Measurements from ENCODE around the gene CAMK1. TPM values are rescaled to one million over a fixed set of nuclear protein-coding genes. Genes with fewer than 3 reads are reported as not detected.

CAMK1 gene
- total RNA-seq, 1 donor from 2014 or later = 42.5 TPM

DNA sequence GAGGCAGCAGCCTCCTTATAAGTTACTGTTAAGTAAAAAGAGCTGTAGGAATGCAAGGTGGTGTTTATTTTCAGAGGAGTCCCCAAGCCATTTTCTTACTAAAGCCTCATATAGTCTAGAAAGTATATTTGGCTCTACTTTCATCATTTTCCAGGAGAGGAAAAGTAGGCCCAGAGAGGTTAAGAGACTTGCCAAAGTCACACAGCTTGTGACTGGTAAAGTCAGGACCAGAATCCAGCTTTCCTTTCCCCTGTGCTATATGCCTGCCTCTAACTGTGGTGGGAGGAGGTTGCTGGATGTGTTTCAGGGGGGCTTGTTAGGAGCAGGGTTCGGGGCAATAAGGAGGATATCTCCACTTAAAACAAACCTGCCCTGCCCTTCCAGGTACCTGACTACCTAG, 27.2 kb downstream of the CAMK1 start:
- no peak overlapping the region for H3K27ac ChIP-seq
- no peaks in the 10 kb centered on the region for H3K9me3 ChIP-seq
- no peak overlapping the region for H3K4me3 ChIP-seq
- H3K4me1 ChIP-seq = no peaks in the 10 kb centered on the region
- peaks cover 10 to 90% of the 10 kb centered on the region in 2 donors for H3K36me3 ChIP-seq
- intact Hi-C loops (cut with DNase I) = no loop called here
- H3K27me3 ChIP-seq = no peaks in the 10 kb centered on the region
- DNase-seq (ENCODE audit: extremely low spot score in 2 of 2) = no peak
- TF ChIP-seq, protein P1, sequence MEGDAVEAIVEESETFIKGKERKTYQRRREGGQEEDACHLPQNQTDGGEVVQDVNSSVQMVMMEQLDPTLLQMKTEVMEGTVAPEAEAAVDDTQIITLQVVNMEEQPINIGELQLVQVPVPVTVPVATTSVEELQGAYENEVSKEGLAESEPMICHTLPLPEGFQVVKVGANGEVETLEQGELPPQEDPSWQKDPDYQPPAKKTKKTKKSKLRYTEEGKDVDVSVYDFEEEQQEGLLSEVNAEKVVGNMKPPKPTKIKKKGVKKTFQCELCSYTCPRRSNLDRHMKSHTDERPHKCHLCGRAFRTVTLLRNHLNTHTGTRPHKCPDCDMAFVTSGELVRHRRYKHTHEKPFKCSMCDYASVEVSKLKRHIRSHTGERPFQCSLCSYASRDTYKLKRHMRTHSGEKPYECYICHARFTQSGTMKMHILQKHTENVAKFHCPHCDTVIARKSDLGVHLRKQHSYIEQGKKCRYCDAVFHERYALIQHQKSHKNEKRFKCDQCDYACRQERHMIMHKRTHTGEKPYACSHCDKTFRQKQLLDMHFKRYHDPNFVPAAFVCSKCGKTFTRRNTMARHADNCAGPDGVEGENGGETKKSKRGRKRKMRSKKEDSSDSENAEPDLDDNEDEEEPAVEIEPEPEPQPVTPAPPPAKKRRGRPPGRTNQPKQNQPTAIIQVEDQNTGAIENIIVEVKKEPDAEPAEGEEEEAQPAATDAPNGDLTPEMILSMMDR (IDR thresholded peaks at IDR 0.05) = no peak
- TF ChIP-seq POLR2A (IDR thresholded peaks at IDR 0.05) (no peak), POLR2AphosphoS5 (IDR thresholded peaks at IDR 0.05; ENCODE audit: insufficient read depth in 1 of 2, low read depth in 1 of 2) (no peak)

DNA sequence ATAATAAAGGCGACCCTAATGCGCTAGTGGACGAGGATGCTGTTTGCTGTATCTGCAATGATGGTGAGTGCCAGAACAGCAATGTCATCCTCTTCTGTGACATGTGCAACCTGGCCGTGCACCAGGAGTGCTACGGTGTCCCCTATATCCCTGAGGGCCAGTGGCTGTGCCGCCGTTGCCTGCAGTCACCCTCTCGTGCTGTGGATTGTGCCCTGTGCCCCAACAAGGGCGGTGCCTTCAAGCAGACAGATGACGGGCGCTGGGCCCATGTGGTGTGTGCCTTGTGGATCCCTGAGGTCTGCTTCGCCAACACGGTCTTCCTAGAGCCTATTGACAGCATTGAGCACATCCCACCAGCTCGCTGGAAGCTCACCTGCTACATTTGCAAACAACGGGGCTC, 30.6 kb downstream of the CAMK1 start:
- Histone ChIP-seq H3K27me3 (no peaks in the 10 kb centered on the region), H3K27ac (no peak overlapping the region), H3K4me1 (peaks cover 1% of the 10 kb centered on the region), H3K36me3 (peaks cover 10 to 69% of the 10 kb centered on the region in 2 donors), H3K9me3 (no peaks in the 10 kb centered on the region), H3K4me3 (no peak overlapping the region)
- TF ChIP-seq POLR2A (IDR thresholded peaks at IDR 0.05) = no peak
- TF ChIP-seq, protein P1 (IDR thresholded peaks at IDR 0.05) = no peak
- TF ChIP-seq POLR2AphosphoS5 (IDR thresholded peaks at IDR 0.05; ENCODE audit: insufficient read depth in 1 of 2, low read depth in 1 of 2) = no peak
- intact Hi-C loops (cut with DNase I) = loop anchor here (10.0 kb wide), 2 partner anchors 56 to 176 kb away; partner anchors contain the start of genes ARPC4, IL17RC and TADA3
- no peak for DNase-seq (ENCODE audit: extremely low spot score in 2 of 2)

DNA sequence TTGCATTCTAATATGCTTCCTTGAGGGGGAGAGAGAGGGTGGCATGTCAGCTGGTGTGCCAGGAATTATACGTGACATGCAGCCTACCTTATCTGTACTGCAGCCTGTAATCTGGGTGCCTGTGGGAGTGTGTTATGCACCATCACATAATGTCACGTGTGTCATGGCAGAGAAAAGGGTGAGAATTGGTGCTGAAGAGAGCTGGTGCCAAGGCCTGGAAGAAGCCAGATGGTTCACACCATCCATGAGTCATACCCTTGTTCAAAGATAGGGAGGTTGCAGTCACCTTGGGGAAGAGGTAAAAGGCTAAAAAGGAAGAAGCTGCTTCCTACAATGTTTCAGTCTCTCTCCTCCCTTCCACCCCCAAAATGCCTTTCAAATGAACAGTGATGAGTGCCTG, 32.9 kb downstream of the CAMK1 start:
- no peak for DNase-seq (ENCODE audit: extremely low spot score in 2 of 2)
- intact Hi-C loops (cut with DNase I) = loop anchor here (10.0 kb wide), 2 partner anchors 58 to 178 kb away; partner anchors contain the start of genes ARPC4, IL17RC and TADA3
- TF ChIP-seq POLR2A (IDR thresholded peaks at IDR 0.05) = no peak
- TF ChIP-seq POLR2AphosphoS5 (IDR thresholded peaks at IDR 0.05; ENCODE audit: insufficient read depth in 1 of 2, low read depth in 1 of 2) = no peak
- TF ChIP-seq, protein P1 (IDR thresholded peaks at IDR 0.05) = no peak
- Histone ChIP-seq H3K36me3 (peaks cover 10 to 45% of the 10 kb centered on the region in 2 donors), H3K27ac (no peak overlapping the region), H3K4me3 (no peak overlapping the region), H3K4me1 (peaks cover 23% of the 10 kb centered on the region), H3K27me3 (no peaks in the 10 kb centered on the region), H3K9me3 (no peaks in the 10 kb centered on the region)

DNA sequence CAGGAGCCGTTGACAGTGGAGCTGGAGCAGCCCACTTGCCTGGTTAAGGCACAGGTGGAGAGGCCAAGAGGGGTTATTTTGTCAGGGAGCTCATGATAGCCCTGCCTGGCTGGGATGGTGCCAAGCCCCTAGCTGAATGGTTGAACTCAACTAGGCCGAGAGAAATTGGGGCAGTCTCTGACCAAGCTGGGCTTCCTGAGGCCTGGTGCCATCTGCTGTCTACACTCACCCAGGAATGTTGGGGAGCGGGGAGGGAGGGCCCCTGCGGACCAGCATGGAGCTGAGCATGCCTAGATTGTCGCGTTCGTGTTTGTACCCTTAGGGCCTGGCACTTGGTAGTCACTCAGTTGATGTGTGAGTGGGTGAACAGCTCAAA, 37.0 kb downstream of the CAMK1 start:
- DNase-seq (ENCODE audit: extremely low spot score in 2 of 2) = no peak
- peaks cover 0 to 10% of the 10 kb centered on the region in 2 donors for H3K36me3 ChIP-seq
- H3K9me3 ChIP-seq = no peaks in the 10 kb centered on the region
- TF ChIP-seq POLR2AphosphoS5 (IDR thresholded peaks at IDR 0.05; ENCODE audit: insufficient read depth in 1 of 2, low read depth in 1 of 2) (no peak), POLR2A (IDR thresholded peaks at IDR 0.05) (no peak)
- TF ChIP-seq, protein P1 (IDR thresholded peaks at IDR 0.05) = no peak
- H3K4me1 ChIP-seq = peaks cover 30% of the 10 kb centered on the region
- intact Hi-C loops (cut with DNase I) = loop anchor here (10.0 kb wide), 2 partner anchors 62 to 182 kb away; partner anchors contain the start of genes ARPC4, IL17RC and TADA3
- peak overlapping the region; percentile 65 to 87 for H3K4me3 ChIP-seq
- H3K27ac ChIP-seq = peak overlapping the region; percentile 94
- H3K27me3 ChIP-seq = no peaks in the 10 kb centered on the region

DNA sequence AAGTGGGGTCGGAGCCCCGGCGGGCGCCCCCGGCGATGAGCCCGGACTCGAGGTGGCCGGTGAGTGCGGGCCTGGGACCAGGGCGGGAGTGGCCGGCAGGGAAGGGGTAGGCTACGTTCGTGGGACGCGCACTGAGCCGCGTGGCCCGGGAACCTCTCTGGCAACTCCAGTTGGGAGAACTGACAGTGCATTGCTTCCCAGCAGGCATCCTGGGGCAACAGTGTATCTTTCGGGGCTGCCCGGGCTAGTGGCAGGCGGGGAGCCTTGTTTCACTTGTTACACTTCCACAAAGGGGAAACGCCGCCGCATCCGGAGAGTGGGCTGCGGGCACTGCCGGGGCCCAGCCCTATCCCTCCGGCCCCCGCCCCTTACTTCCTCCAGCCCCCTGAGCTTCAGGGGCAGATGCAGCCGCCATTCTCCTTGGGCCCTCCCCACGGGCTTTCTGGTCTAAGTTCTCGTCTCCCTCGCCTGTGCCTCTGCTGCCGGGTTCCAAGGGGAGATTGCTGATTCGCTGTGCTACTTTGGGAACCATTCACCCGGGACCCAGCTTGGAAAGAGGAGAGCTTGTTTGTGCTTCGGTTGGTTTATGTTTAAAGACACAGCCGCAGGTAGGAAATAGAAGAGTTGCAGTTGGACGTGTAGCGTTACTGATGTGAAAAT, 37.5 kb downstream of the CAMK1 start:
- TF ChIP-seq POLR2AphosphoS5 (IDR thresholded peaks at IDR 0.05; ENCODE audit: insufficient read depth in 1 of 2, low read depth in 1 of 2) (no peak), POLR2A (IDR thresholded peaks at IDR 0.05) (no peak)
- TF ChIP-seq, protein P1 (IDR thresholded peaks at IDR 0.05) = no peak
- intact Hi-C loops (cut with DNase I) = loop anchor here (10.0 kb wide), 2 partner anchors 63 to 183 kb away; partner anchors contain the start of genes ARPC4, IL17RC and TADA3
- Histone ChIP-seq H3K27ac (peak overlapping the region; percentile 94), H3K9me3 (no peaks in the 10 kb centered on the region), H3K4me1 (peaks cover 30% of the 10 kb centered on the region), H3K4me3 (peak overlapping the region; percentile 65 to 87), H3K27me3 (no peaks in the 10 kb centered on the region), H3K36me3 (peaks cover 0 to 10% of the 10 kb centered on the region in 2 donors)
- no peak for DNase-seq (ENCODE audit: extremely low spot score in 2 of 2)
